GM12865 (cell line): ENCODE data around the gene KCNA5.

Source experiments
- DNase-seq: peaks from one replicate; pipeline ENCODE4 v3.0.0; 2010; ENCODE audit warnings: low read depth
- H3K4me3 ChIP-seq: 2 replicates; pipeline ENCODE4 v1.5.1; 2011; ENCODE audit warnings: mild to moderate bottlenecking, low read depth, low read length, control low read depth
- TF ChIP-seq, protein P1 (sequence below): IDR thresholded peaks from 2 replicates; pipeline ENCODE4 v1.5.1; 2011; ENCODE audit warnings: low read length, control low read depth, low read depth, inconsistent platforms; ENCODE audit not compliant: insufficient read depth; ENCODE audit errors: missing control alignments

Gene KCNA5

DNA sequence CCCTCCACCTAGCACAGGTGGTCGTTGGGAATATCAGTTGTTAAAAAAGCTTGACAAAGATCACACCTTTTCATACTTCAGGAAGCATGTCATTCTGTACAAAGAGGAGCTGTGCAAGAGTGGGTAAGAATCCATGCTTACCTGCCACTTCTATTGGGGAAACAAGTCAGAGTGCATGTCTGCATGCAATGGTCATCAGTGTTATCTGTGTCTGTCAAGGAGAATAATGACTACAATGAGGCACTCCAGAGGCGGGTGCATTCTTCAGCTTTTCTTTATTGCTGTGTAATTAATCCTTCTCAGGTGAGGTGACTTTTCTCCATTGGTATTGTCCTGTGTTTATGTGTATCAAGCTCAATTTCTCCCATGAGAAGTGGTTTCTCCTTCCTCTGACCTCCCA lies 24.4 kb downstream of the KCNA5 start:
- H3K4me3 ChIP-seq: no peak overlapping the region
- TF ChIP-seq, protein P1, sequence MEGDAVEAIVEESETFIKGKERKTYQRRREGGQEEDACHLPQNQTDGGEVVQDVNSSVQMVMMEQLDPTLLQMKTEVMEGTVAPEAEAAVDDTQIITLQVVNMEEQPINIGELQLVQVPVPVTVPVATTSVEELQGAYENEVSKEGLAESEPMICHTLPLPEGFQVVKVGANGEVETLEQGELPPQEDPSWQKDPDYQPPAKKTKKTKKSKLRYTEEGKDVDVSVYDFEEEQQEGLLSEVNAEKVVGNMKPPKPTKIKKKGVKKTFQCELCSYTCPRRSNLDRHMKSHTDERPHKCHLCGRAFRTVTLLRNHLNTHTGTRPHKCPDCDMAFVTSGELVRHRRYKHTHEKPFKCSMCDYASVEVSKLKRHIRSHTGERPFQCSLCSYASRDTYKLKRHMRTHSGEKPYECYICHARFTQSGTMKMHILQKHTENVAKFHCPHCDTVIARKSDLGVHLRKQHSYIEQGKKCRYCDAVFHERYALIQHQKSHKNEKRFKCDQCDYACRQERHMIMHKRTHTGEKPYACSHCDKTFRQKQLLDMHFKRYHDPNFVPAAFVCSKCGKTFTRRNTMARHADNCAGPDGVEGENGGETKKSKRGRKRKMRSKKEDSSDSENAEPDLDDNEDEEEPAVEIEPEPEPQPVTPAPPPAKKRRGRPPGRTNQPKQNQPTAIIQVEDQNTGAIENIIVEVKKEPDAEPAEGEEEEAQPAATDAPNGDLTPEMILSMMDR: no peak
- DNase-seq: no peak

DNA sequence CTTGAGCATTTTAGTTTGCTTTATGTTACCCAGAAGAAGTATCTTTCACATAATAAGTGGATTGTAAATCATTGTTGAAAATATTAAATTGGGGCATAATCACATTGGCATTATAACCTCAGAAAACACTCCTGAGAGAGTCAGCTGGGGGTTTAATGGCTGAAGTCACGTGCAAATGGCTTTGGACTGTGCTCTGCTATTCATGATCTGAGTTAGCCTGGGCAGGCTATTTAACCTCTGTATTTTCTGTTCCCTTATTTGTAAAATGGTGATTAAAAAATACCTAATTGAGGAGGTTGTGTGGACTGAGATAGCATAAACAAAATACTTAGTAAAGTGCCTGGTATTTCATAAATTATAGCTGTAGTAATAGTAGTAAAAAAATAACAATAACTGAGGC lies 24.9 kb downstream of the KCNA5 start:
- DNase-seq: no peak
- TF ChIP-seq, protein P1: no peak
- H3K4me3 ChIP-seq: no peak overlapping the region

DNA sequence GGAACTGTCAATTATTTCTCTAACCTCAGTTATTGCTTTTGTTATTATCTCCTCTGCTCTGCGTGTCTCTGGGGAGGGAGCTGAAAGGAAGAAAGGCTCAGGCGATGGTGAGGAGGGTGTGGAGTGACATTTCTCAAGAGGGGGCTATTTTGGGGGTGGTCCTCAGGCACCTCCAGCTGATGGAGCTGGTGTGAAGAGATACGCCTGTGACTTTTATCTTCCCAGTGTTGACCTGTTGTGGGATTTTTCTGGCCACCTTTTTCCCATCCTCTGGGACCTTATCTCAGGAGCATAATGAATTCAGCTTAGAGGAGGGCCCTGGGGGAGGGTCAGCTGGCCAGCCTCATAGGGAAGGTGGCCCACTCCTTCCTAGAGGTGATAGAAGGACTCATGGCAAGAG lies 26.4 kb downstream of the KCNA5 start:
- no peak for DNase-seq
- TF ChIP-seq, protein P1: no peak
- no peak overlapping the region for H3K4me3 ChIP-seq

DNA sequence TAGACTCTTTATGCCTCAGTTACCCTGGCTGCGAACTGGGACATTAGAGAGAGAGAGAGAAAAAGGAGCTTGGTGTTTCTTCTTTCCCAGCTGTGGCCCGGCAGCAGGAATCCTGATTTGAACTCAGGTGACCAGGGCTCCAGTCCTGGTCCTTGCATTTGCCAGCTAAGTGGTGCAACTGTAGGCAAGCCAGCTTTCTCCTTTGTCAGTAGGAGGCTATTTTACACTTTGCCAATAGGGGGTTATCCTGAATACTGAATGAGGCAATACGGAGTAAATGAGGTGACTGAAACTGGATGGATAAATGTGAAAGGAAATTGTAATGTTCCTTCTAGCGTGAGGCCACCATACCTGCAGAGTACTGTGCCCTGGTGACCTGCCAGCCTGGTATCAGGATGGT lies 27.8 kb downstream of the KCNA5 start:
- H3K4me3 ChIP-seq: no peak overlapping the region
- DNase-seq: no peak
- TF ChIP-seq, protein P1: no peak

DNA sequence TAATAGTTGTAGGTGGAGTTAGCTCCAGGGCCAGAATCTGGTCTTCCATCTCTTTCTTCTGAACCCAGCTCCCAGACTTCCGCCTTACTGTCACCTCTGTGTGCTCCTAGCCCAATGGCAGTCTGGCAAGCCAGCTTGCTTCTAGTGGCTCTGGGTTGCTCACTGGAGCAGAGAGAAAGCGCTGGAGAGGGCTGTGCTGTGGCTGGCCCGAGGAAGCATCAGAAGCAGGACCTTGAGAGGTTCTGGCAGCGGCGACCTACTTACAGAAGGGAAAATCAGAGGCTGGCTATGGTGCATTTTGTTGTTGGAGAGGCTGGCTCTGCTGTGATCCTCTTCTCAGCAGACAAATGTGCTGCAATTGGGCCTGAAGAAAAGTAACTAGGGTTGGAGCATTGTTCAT lies 28.6 kb downstream of the KCNA5 start:
- no peak for DNase-seq
- TF ChIP-seq, protein P1: no peak
- H3K4me3 ChIP-seq: no peak overlapping the region

DNA sequence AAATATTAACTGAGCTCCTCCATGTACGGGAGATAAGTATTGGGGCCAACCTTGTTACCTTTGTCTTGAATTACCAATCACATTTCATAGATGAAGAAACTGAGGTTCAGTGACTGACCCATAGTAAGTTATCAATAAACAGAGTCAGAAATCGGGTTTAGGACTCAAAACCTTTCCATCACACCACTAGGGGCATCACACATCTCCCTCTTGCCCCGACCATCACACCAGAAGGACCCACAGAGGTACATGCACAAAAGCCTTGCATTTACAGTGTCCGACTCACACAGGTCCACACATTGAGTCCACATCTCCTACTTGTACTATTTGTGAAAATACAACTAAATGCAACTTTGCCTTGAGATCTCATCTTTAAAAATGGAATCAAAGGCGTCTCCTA lies 29.4 kb downstream of the KCNA5 start:
- H3K4me3 ChIP-seq: no peak overlapping the region
- DNase-seq: no peak
- TF ChIP-seq, protein P1: peak; percentile 12

DNA sequence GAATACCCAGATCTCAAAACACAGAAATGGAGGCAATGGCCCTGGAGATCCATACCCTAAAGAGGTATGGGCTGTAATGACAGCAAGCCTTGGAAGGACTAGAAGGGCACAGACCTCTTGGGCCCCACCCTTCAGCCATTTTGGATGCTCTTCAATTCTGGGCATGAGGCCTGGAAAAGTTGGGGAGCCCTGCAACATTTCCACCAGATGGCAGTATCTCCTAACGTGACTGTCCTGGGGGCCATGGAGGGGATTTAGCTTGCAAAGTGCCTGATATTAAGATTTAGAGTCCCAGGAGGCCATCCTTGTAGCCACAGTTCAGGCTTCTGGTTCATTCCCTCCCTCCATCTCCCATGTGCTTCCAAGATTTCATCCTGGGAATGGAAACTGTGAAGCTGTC lies 30.2 kb downstream of the KCNA5 start:
- H3K4me3 ChIP-seq: no peak overlapping the region
- TF ChIP-seq, protein P1: peak; percentile 23
- DNase-seq: peak; percentile 24
